ENCODE results near the gene ZCCHC4.
"Not testable (repeated sequence)": the region's sequence is repeated elsewhere in the genome, so short reads cannot be mapped to it uniquely, and the experiment has no call there.

ZCCHC4 gene

GRCh38 chr4:25328463-25328862 lies 15.9 kb downstream of the ZCCHC4 start:
- not testable (repeated sequence) for DNase-seq

GRCh38 chr4:25330335-25330734 lies 17.8 kb downstream of the ZCCHC4 start:
- DNase-seq = no peak

DNA sequence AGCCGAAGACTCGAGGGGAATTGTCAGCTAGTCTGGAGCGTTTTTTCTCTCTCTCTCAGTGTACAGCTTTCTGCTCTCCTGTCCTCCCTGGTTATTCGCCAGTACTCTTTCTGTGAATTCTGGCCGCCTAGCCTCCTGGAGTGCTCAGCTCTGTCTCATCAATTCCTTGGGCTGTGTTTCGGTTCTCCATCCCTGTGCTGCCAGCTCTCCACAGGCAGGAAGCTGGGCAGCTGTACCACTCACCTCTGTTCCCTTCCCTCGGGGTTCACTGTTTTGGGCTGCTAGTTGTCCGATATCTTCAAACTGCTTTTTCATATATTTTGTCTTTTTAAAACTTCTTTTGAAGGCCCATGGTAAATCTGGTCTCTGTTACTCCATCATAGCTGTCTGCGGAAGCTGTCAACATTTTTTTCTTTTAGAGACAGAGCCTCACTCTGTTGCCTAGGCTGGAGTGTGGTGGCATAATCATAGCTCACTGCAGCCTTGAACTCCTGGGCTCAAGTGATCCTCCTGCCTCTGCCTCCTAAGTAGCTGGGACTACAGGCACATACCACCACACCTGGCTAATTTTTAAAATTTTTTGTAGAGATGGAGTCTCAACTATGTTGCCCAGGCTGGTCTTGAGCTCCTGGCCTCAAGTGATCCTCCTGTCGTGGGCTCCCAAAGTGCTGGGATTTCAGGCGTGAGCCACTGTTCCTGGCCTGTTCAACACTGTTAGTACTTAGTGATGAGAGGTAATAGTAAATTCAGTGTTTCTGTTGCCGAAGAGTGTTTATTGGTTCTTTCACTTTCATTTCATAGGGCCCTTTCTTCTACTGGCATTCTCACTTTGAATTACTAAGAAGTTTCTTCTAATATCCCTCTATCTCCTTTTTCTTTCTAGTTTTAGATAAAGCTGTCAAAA lies 18.6 kb downstream of the ZCCHC4 start:
- no peak for DNase-seq

GRCh38 chr4:25343671-25344070 lies 31.1 kb downstream of the ZCCHC4 start:
- no peak for DNase-seq

- no peak for DNase-seq
Measured at GRCh38 chr4:25345744-25346143, 33.2 kb downstream of the ZCCHC4 start.

GRCh38 chr4:25346913-25347312 lies 34.3 kb downstream of the ZCCHC4 start:
- no peak for DNase-seq

DNA sequence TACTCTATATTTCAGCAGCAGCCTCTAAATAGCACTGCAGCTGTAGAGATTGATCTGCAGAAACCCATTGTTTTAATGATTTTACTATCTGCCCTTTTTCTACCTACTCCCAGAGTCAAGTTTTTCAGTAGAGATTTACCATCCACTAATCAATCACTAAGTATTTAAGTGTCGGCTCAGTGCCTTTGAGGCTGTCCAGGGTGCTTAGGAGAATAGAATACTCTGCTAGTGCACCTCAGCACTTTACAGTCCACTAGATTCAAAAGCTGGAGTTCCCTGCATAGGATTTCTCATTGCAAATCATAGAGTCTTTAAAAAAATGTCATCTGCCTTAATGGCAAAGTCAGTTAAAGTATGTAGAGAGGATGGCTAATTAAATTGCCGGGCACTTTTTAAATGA lies 34.9 kb downstream of the ZCCHC4 start:
- DNase-seq = no peak

- no peak for DNase-seq
Measured at GRCh38 chr4:25347971-25348370, 35.4 kb downstream of the ZCCHC4 start.

DNA sequence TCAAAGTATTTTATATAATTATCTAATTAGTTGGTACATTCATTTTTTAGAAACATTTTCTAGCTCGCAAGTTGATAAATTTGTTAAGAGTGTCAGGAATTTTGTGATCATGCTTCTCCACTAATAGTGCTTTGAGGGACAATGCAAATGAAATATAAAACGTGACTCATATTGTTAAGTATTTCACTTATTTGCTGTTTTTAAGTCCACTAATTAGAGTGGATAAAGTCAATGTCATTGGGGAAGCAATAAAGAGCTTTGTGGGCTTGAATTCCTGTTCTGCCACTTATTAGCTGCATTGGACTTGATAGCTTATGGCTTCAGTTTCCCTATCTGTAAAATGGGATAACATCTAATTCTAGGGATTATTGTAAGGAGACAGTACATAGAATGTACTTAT lies 38.0 kb downstream of the ZCCHC4 start:
- no peak for DNase-seq

- DNase-seq = no peak
Measured at GRCh38 chr4:25351777-25352416, 39.3 kb downstream of the ZCCHC4 start.

DNA sequence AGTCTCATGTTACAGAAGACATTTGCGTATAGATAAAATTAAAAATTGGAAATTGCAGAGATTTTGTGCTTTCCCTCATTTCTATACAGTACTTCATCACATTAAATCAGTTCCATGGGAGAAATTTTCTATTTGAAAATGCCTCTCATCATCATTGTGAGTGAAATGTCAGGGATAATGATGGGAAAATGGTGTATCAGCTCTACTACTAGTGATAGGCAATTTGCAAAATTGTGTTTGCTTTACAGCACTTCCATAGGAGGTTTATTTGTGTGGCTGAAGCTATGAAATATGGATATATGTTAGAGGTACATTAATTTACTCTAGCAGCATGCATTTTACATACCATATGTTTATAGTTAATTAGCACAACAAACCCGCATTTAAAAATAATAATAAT lies 43.5 kb downstream of the ZCCHC4 start:
- DNase-seq = no peak

DNA sequence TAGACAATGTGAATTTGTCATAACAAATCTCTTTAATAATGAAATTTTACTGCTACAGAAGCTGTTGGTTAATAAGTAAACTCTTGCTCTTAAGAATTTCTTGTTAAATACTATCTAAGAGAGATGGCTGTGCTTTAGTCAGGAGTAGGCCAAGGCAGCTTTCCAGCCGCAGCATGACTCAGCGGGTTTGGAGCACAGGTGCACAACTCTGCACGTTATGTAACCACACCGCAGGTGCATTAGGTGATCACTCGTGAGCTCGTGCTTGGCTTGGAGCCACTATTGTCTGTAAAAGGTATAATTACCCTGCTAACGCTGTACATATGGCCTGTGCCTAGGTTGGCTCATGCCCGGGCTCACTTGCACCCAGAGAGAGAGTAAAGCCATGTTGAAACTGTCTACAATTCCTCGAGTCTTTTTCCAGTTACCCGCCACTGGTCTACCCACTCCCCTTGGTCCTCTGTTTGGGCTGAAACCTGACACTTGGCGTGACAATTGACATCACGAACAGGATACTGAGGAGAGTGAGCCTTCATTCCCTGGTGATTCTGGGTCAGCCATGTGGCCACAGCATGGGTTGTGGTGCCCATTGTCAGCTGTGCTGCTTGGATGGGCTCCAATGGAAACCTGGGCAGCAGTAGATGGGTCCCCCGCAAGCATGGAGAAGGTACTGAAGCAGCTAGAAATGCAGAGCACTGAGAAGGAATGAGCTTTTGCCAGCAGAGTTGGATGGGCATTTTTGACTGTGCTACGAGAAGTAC lies 46.1 kb downstream of the ZCCHC4 start:
- DNase-seq = no peak

GRCh38 chr4:25361253-25361652 lies 48.7 kb downstream of the ZCCHC4 start:
- no peak for DNase-seq

- peak; percentile 17 for DNase-seq
Measured at GRCh38 chr4:25367004-25367621, 54.5 kb downstream of the ZCCHC4 start.

DNA sequence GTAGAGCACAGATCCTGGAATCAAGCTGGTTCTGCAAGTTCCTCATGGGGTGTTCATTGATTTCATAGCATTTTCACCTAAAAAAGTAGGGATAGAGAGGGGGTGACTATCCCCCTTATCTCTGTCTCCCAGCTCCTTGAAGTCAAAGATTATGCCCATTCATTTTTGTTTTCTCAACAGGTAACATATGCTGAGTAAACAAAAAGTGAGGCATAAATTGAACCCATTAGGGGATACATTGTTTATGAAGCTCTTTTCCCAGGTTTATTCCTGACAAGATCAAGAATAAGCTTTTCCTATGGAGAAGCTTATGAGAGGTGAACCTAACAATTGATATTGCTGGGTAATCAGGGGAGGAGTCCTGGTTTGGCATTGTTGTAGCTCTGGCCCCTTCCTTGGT lies 55.3 kb downstream of the ZCCHC4 start:
- DNase-seq = no peak

DNA sequence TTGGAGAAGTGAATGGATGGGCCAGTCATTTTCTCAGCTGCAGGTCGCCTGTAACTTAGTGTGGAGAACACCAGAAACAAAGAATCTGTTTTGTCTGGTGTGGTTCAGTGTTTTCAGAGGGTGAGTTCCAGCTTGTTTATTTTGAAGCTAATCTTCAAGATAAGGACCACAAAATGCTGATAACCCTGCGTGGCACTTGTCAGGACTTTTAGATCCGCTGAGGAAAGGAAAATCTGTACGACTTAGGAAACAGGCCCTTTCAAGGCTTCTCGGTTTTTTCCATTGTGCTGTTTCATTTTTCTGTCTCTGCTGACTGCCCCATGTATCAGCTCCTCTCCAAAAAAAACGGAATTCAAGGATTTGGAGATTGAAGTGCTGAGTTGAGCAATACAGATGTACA lies 55.7 kb downstream of the ZCCHC4 start:
- DNase-seq = no peak

DNA sequence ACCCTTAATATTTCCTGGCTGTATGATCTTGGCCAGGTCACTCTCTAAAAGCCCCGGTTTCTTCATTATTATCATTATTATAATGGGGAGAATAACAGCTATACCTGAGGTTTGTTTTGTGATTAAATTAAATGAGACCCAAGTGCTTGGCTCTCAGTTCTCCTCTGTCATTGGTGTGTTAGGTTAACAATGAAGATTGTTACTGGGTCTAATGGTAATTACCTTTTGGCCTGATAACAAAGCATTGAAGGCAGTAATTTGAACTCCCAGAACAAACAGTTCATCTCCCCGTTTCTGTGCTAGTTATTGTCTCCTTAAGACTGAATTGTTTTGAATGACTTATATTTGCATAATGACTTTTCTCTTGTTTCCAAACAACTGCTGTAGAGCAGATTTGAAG lies 57.7 kb downstream of the ZCCHC4 start:
- DNase-seq = no peak

DNA sequence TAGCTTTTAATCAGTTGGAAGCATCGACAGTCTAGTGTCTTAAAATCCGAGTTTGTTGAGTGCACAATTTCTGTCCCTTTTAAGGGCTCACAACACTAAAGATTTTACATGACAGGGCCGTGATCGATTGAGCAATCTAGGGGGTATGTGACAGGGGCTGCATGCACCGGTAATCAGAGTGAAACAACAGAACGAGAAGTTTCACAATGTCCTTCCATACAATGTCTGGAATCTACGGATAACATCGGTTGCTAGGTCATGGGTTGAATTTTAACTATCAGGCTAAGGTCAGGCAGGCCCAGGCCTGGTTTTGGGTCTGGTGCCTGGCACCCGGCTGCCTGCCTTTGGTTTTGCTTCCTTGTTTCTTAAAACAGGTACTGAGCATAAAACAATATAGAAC lies 60.0 kb downstream of the ZCCHC4 start:
- not testable (repeated sequence) for DNase-seq

- peak; percentile 79 for DNase-seq
Measured at GRCh38 chr4:25376754-25377571, 64.4 kb downstream of the ZCCHC4 start, which contains the start of gene ANAPC4. Gene ANAPC4, plus strand, starts transcription at chr4:25377263. Its CDS starts 165 bp downstream, at chr4:25377428.

- no peak for DNase-seq
Measured at GRCh38 chr4:25377572-25378436, 65.2 kb downstream of the ZCCHC4 start.

- DNase-seq = no peak
Measured at GRCh38 chr4:25378437-25378743, 65.8 kb downstream of the ZCCHC4 start.

All from NCI-H2227 treated with DMSO at 0.1 percent for 48 hours (cell line).